Loucy (cell line): ENCODE measurements around the gene NOD2.
A peak's percentile ranks its signal among the peaks of the same experiment; 100 is the strongest.

Source experiments
- H2AFZ ChIP-seq: fragments of 200-600 bp; sonication (generic); 2 replicates; pipeline ENCODE4 v1.6.0; 2016; ENCODE audit warnings: antibody characterized with exemption, mild to moderate bottlenecking, low read length, moderate library complexity
- H3F3A ChIP-seq: fragments of 200-600 bp; 2 replicates; pipeline ENCODE4 v1.6.0; 2016; ENCODE audit warnings: antibody characterized with exemption, low read depth, mild to moderate bottlenecking
- H3K27me3 ChIP-seq: fragments of 200-600 bp; sonication (generic); 2 replicates; pipeline ENCODE4 v1.6.1; 2014; ENCODE audit warnings: low read length, mild to moderate bottlenecking; ENCODE audit not compliant: insufficient read depth, poor library complexity, severe bottlenecking
- H3K36me3 ChIP-seq: fragments of 200-600 bp; sonication (generic); 2 replicates; pipeline ENCODE4 v1.6.1; 2016; ENCODE audit warnings: low read length; ENCODE audit not compliant: insufficient read depth
- H3K4me1 ChIP-seq: fragments of 200-600 bp; sonication (generic); 2 replicates; pipeline ENCODE4 v1.5.1; 2014; ENCODE audit warnings: low read length, mild to moderate bottlenecking; ENCODE audit not compliant: insufficient read depth, poor library complexity, severe bottlenecking
- H3K4me2 ChIP-seq: fragments of 200-600 bp; sonication (generic); 2 replicates; pipeline ENCODE4 v1.6.0; 2014; ENCODE audit warnings: antibody characterized with exemption, low read length, low read depth, mild to moderate bottlenecking; ENCODE audit not compliant: poor library complexity, severe bottlenecking
- H3K4me3 ChIP-seq: fragments of 200-600 bp; sonication (generic); 2 replicates; pipeline ENCODE4 v1.5.1; 2014; ENCODE audit warnings: low read length, mild to moderate bottlenecking, mixed read lengths; ENCODE audit not compliant: poor library complexity, severe bottlenecking
- H3K79me2 ChIP-seq: fragments of 200-600 bp; sonication (generic); 2 replicates; pipeline ENCODE4 v1.6.1; 2014; ENCODE audit warnings: low read length; ENCODE audit not compliant: insufficient read depth
- H3K9ac ChIP-seq: fragments of 200-600 bp; sonication (generic); 2 replicates; pipeline ENCODE4 v1.6.0; 2014; ENCODE audit warnings: mild to moderate bottlenecking, low read depth, low read length, moderate library complexity; ENCODE audit not compliant: poor library complexity, severe bottlenecking
- H3K9me2 ChIP-seq: fragments of 200-600 bp; sonication (generic); replicated peaks from 2 replicates; pipeline ENCODE4 v1.6.1; 2016; ENCODE audit warnings: low read depth, low read length, mixed read lengths
- H3K9me3 ChIP-seq: fragments of 200-600 bp; sonication (generic); 2 replicates; pipeline ENCODE4 v1.6.1; 2014; ENCODE audit warnings: mild to moderate bottlenecking, antibody characterized with exemption, low read length, low read depth; ENCODE audit not compliant: insufficient read depth
- H4K20me1 ChIP-seq: fragments of 200-600 bp; sonication (generic); 2 replicates; pipeline ENCODE4 v1.6.0; 2014; ENCODE audit warnings: antibody characterized with exemption, low read length, mild to moderate bottlenecking; ENCODE audit not compliant: insufficient read depth, poor library complexity, severe bottlenecking
- EZH2phosphoT487 ChIP-seq: fragments of 200-600 bp; IDR thresholded peaks from 2 replicates; pipeline ENCODE4 v1.6.1; 2018; ENCODE audit warnings: antibody characterized with exemption, mild to moderate bottlenecking, moderate library complexity, borderline replicate concordance
- TF ChIP-seq, protein P1 (sequence below): fragments of 200-600 bp; sonication (generic); conservative IDR thresholded peaks from 2 replicates; pipeline ENCODE4 v1.5.1; 2014; ENCODE audit warnings: mild to moderate bottlenecking, antibody characterized with exemption, low read length

NOD2 gene

GRCh38 chr16:50652836-50653425, 40.5 kb upstream of the NOD2 start:
- no peak overlapping the region for H3K9ac ChIP-seq
- peaks cover 7% of the 10 kb centered on the region for H3K4me1 ChIP-seq
- H3K27me3 ChIP-seq = no peaks in the 10 kb centered on the region
- H2AFZ ChIP-seq = no peak overlapping the region
- H3K4me2 ChIP-seq = peak overlapping the region; percentile 5
- no peaks in the 10 kb centered on the region for H3K36me3 ChIP-seq
- no peaks in the 10 kb centered on the region for H3K9me2 ChIP-seq
- no peaks in the 10 kb centered on the region for H4K20me1 ChIP-seq
- TF ChIP-seq EZH2phosphoT487 = no peak
- TF ChIP-seq, protein P1, sequence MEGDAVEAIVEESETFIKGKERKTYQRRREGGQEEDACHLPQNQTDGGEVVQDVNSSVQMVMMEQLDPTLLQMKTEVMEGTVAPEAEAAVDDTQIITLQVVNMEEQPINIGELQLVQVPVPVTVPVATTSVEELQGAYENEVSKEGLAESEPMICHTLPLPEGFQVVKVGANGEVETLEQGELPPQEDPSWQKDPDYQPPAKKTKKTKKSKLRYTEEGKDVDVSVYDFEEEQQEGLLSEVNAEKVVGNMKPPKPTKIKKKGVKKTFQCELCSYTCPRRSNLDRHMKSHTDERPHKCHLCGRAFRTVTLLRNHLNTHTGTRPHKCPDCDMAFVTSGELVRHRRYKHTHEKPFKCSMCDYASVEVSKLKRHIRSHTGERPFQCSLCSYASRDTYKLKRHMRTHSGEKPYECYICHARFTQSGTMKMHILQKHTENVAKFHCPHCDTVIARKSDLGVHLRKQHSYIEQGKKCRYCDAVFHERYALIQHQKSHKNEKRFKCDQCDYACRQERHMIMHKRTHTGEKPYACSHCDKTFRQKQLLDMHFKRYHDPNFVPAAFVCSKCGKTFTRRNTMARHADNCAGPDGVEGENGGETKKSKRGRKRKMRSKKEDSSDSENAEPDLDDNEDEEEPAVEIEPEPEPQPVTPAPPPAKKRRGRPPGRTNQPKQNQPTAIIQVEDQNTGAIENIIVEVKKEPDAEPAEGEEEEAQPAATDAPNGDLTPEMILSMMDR = no peak
- no peaks in the 10 kb centered on the region for H3K9me3 ChIP-seq
- H3K4me3 ChIP-seq = no peak overlapping the region
- H3K79me2 ChIP-seq = no peaks in the 10 kb centered on the region
- H3F3A ChIP-seq = no peaks in the 10 kb centered on the region

GRCh38 chr16:50653633-50654519, 39.5 kb upstream of the NOD2 start:
- Histone ChIP-seq H3F3A (no peaks in the 10 kb centered on the region), H3K9me2 (no peaks in the 10 kb centered on the region), H3K9me3 (no peaks in the 10 kb centered on the region), H3K4me2 (peak overlapping the region; percentile 5), H3K79me2 (no peaks in the 10 kb centered on the region), H3K36me3 (no peaks in the 10 kb centered on the region), H4K20me1 (no peaks in the 10 kb centered on the region), H3K9ac (no peak overlapping the region), H3K4me3 (no peak overlapping the region), H3K4me1 (peaks cover 7% of the 10 kb centered on the region), H3K27me3 (no peaks in the 10 kb centered on the region), H2AFZ (no peak overlapping the region)
- no peak for TF ChIP-seq EZH2phosphoT487
- TF ChIP-seq, protein P1 = no peak

- H3F3A ChIP-seq = no peaks in the 10 kb centered on the region
- TF ChIP-seq, protein P1 = no peak
- no peaks in the 10 kb centered on the region for H3K79me2 ChIP-seq
- no peak overlapping the region for H3K4me2 ChIP-seq
- peaks cover 7% of the 10 kb centered on the region for H3K4me1 ChIP-seq
- H2AFZ ChIP-seq = no peak overlapping the region
- no peaks in the 10 kb centered on the region for H3K9me2 ChIP-seq
- no peaks in the 10 kb centered on the region for H3K36me3 ChIP-seq
- no peaks in the 10 kb centered on the region for H3K9me3 ChIP-seq
- no peak overlapping the region for H3K9ac ChIP-seq
- H3K27me3 ChIP-seq = no peaks in the 10 kb centered on the region
- no peaks in the 10 kb centered on the region for H4K20me1 ChIP-seq
- H3K4me3 ChIP-seq = no peak overlapping the region
Measured at GRCh38 chr16:50655558-50656055, 37.8 kb upstream of the NOD2 start.
